MM.1S (cell line): ENCODE results near the gene RGMA.

ENCODE experiments used
- EZH2 ChIP-seq: fragments of 300-600 bp; sonication (generic); optimal IDR thresholded peaks from 2 replicates; pipeline ENCODE3; 2017; ENCODE audit warnings: low read depth, mild to moderate bottlenecking, antibody characterized with exemption, low read length, mixed read lengths
- EZH2phosphoT487 ChIP-seq: fragments of 300-600 bp; sonication (generic); IDR thresholded peaks from 2 replicates; pipeline ENCODE4 v1.6.1; 2018; ENCODE audit warnings: antibody characterized with exemption, low read length
- TF ChIP-seq, protein P1 (sequence below): fragments of 300-600 bp; sonication (generic); IDR thresholded peaks from 2 replicates; pipeline ENCODE4 v1.5.1; 2016; ENCODE audit warnings: antibody characterized with exemption, low read length, mixed read lengths

DNA sequence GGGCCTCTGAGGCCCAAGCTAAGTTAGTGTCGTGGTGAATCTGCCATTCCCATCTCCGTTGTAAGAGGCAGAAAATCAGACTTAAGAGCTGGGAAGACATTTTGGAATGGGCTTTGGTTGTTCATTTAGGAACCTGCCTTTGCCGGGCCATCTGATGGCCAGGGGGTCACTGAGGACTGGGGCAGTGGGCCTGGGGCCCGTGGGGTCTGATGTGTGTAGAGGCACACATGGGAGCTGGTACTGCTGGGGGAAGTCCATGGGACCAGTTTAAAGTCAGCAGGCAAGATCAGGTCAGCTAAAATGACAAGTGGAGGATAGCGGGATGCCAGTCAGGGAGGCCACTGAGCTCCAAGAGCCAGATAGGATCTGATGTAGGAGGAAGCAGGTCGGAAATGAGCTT lies 38.3 kb upstream of the RGMA start:
- TF ChIP-seq, protein P1, sequence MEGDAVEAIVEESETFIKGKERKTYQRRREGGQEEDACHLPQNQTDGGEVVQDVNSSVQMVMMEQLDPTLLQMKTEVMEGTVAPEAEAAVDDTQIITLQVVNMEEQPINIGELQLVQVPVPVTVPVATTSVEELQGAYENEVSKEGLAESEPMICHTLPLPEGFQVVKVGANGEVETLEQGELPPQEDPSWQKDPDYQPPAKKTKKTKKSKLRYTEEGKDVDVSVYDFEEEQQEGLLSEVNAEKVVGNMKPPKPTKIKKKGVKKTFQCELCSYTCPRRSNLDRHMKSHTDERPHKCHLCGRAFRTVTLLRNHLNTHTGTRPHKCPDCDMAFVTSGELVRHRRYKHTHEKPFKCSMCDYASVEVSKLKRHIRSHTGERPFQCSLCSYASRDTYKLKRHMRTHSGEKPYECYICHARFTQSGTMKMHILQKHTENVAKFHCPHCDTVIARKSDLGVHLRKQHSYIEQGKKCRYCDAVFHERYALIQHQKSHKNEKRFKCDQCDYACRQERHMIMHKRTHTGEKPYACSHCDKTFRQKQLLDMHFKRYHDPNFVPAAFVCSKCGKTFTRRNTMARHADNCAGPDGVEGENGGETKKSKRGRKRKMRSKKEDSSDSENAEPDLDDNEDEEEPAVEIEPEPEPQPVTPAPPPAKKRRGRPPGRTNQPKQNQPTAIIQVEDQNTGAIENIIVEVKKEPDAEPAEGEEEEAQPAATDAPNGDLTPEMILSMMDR: no peak
- TF ChIP-seq EZH2 (no peak), EZH2phosphoT487 (no peak)
